ENCODE measurements around the gene GPD1. TPM values are rescaled to one million over a fixed set of nuclear protein-coding genes. Genes with fewer than 3 reads are reported as not detected.

GPD1 gene
- total RNA-seq, 1 donor from 2014 or later: not detected

- DNase-seq: no peak
Observed at GRCh38 chr12:50102646-50103309, 1.0 kb upstream of the GPD1 start.

- no peak for DNase-seq
Observed at GRCh38 chr12:50103351-50103750, 457 bp upstream of the GPD1 start.

DNA sequence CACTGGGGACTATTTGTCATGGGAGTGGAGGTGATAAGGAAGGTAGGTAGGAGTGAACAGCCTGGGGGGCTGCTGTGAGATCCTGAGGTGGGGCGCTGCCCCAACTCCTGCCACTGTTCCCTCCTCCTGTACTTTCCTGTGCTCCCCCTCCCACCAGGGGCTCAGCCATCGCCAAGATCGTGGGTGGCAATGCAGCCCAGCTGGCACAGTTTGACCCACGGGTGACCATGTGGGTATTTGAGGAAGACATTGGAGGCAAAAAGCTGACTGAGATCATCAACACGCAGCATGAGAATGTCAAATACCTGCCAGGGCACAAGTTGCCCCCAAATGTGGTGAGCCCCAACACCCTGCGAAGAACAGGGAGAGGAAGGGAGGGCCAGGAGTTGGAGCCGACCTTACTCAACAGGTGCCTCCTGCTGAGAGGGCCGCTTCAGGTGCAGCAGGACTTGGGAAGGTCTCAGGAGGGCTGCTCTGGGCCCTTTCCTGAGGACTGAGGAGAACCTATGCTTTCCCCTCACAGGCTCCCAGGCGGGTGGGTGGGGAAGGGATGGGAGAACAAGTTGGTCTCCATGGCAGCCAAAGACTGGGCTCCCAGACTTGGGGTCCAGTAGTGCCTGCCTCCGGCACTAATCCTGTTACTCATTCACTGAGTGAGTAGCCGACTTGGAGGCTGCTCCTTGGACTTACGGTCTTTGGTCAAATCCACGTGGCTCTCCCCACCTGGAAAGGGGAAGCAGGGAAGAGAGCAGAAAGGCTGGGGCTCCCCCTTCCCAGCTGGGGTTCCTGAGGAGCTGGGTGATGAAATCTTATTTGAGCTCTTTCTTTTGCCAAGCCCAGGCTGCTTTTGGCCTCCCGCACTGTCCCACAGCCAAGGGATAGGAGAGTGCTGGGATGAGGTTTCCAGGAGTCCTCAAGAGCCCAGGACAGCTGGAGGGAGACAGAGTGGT, 884 bp downstream of the GPD1 start:
- no peak for DNase-seq

DNA sequence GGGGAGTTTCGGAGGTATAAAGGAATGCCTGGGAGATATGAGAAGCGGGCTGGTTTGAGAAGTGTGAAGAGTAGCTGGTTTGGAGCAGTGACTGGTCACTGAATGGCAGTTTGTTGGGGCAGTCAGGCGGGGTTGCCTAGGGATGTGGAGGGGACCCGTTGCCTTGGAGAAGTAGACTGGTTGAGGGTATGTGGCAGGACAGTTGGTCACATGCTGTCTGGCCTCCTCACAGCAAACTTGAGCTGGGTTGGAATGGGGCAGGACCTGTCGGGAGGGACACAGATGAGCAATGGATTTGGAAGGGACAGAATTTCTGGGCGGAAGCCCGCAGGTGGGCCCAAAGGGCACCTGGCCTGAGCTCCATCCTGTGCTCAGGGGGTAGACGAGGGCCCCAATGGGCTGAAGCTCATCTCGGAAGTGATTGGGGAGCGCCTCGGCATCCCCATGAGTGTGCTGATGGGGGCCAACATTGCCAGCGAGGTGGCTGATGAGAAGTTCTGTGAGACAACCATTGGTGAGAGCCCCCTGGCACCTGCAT, 2.2 kb downstream of the GPD1 start:
- DNase-seq: no peak

DNA sequence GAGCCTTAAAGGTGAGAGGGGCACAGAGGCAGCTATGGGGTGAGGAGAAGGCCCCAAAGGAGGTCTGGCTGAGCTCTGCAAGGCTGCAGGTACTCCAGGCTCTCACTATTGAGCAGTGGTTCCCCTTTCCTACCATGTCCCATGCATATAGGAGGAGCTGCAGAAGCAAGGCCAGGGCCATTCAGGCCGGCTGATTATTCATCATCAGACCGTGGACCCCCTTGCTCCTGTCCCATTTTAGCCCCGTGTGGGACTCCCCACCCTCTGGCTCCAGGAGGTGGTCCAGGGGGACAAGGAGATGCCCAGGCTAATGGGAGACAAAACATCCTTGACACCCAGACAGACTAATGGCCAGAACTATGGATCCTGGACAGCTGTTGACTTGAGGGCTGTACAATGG, 3.1 kb downstream of the GPD1 start:
- no peak for DNase-seq

DNA sequence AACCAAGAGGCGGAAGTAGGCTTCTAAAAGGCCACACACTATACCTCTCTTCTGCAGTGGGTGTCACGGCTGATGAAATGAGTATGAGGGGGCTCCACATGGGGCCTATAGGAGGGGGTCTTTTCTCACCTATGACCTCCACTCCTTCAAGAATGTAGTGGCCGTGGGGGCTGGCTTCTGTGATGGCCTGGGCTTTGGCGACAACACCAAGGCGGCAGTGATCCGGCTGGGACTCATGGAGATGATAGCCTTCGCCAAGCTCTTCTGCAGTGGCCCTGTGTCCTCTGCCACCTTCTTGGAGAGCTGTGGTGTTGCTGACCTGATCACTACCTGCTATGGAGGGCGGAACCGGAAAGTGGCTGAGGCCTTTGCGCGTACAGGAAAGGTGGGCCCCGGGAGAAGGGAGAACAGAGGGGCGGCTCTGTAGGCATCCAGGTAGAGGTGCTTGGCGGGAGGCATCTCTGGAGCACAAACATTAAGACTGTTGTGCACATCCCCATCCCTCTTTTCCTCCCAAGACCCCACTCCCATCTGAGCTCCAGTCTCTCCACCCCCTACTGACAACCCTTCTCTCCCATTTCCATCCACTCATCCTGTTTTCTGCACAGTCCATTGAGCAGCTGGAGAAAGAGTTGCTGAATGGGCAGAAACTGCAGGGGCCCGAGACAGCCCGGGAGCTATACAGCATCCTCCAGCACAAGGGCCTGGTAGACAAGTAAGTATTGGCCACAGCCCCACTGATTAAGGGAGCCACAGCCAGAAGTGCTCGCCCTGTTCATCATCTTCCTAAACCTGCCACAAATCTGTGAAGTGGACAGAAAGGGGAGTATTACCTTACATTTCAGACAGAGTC, 3.8 kb downstream of the GPD1 start:
- DNase-seq: no peak

DNA sequence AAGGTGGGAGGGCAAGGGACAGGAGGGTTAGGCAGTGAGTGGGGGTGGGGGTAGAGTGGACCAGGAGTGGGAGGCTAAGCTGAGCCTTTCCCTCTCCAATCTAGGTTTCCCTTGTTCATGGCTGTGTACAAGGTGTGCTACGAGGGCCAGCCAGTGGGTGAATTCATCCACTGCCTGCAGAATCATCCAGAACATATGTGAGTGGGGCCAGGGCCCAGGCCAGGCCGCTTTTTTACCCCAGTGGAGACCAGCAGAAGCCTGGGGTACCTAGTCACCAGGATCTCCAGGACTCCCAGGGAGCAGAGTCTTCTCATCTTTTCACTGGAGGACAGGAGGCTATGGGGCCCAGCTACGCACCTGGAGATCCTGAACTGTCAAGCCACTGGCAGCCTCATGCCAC, 5.5 kb downstream of the GPD1 start:
- DNase-seq: no peak

GRCh38 chr12:50110127-50110761, 6.4 kb downstream of the GPD1 start:
- no peak for DNase-seq

DNA sequence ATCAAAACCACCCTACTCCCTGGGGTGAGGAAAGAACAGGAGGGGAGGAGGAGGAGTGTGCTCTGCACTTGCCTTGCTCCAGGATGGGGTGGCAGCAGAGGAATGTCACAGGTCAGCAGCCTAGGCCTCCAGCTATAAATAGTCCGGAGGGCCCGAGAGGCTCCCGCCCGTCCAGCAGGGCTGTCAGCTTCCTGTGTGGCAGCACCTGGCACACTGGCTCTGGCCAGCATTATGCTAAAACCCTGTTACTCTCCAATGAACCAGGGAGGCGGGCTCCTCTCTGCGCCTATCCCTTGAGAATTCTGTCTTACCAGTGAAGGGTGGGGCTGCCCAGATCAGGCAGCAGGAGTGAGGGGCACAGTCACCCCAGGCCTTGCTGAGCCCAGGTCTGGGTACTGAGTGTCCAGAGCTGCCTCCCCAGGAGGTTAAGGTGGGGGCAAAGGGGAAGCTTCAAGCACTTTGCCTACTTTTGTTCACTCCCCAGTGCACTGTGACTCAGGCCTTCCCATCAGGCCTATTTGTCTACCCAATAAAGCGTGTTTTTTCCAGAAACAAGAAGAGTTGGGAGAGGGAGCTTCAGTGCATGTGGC, 7.0 kb downstream of the GPD1 start:
- DNase-seq: peak; percentile 20

DNA sequence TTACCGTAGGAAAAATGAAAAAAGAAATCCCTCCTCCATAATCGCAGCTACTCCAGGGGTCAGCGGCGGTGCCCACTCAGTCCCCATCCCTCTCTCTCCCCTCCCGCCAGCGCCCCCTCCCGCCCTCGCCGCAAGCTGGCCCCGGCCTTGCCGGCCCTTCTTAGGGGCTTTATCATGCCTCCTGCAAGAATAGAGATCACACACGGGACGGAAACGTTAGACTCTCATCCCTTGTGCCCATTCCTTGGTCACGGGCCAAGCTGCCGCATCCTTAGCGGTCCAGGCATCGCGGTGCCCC, 7.5 kb downstream of the GPD1 start:
- no peak for DNase-seq

- DNase-seq: peak; percentile 99
Observed at GRCh38 chr12:50111693-50112455, 8.1 kb downstream of the GPD1 start, which contains the start of gene COX14. TSS of gene COX14 (plus strand) at chr12:50112236. CDS start at chr12:50120044, 7,808 bp downstream.

- no peak for DNase-seq
Observed at GRCh38 chr12:50112456-50113218, 8.8 kb downstream of the GPD1 start.

DNA sequence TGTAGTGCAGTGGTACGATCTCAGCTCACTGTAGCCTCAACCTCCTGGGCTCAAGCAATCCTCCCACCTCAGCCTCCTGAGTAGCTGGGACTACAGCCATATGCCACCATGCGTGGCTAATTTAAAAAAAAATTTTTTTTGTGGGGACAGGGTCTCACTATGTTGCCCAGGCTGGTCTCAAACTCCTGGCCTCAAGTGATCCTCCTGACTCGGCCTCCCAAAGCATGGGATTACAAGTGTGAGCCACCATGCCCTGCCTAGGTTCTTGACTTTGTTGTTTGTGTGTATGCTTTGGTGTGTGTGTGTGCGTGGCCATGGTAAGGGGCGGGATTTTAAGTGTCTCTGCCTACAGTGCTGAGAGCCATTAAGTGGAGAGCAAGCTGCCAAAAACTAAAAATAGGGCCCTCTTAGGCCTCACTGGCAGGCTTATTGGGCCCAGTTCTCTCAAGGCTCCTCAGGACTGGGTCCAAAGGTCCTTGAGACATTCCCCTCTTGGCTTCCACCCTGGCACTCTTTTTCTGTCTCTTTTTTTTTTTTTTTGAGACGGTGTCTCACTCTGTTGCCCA, 13.3 kb downstream of the GPD1 start:
- no peak for DNase-seq

DNA sequence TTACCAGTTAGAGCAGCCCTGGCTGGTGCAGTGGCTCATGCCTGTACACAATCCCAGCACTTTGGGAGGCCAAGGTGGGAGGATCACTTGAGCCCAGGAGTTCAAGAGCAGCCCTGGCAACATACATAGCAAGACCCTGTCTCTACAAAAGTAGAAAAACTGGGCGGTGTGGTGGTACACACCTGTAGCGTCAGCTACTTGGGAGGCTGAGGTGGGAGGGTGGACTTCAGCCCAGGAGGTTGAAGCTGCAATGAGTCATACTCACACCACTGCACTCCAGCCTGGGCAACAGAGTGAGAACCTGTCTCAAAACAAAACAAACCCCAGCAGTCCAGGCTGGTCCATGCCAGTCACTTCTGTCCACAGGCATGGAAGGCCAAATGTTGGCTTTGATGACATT, 15.6 kb downstream of the GPD1 start:
- DNase-seq: no peak

GRCh38 chr12:50120521-50120920, 16.7 kb downstream of the GPD1 start:
- DNase-seq: no peak

- no peak for DNase-seq
Observed at GRCh38 chr12:50120953-50121352, 17.1 kb downstream of the GPD1 start.

GRCh38 chr12:50121641-50122040, 17.8 kb downstream of the GPD1 start:
- no peak for DNase-seq

DNA sequence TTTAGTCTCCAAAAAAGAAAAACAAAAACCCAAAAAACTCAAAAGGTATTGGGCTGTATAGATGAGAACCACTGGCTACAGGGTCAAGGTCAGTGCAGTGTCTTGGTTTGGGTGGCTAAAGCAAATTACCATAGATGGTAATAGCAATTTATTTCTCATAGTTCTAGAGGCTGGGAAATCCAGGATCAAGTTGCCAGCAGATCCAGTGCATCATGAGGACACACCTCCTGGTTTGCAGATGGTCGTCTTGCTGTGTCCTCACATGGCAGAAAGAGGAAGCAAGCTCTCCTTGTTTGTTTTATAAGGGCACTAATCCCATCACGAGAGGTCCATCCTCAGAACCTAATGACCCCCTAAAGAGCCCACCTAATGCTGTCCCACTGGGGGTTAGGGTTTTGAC, 19.4 kb downstream of the GPD1 start:
- no peak for DNase-seq

- no peak for DNase-seq
Observed at GRCh38 chr12:50127546-50127945, 23.7 kb downstream of the GPD1 start.

GRCh38 chr12:50129290-50129689, 25.5 kb downstream of the GPD1 start:
- DNase-seq: no peak

Measured in dermis blood vessel endothelial cell (primary cell).